Fibroblast of the aortic adventitia (primary cell): ENCODE measurements around the gene MAP1B. TPM values are rescaled to one million over a fixed set of nuclear protein-coding genes. Genes with fewer than 3 reads are reported as not detected.
A peak's percentile ranks its signal among the peaks of the same experiment; 100 is the strongest.

Experiments used
- DNase-seq: peaks from one replicate; pipeline ENCODE4 v3.0.0-alpha.2; 2010; ENCODE audit warnings: low read depth
- H3K4me3 ChIP-seq: 2 replicates; pipeline ENCODE4 v1.5.1; 2011; ENCODE audit warnings: low read depth, mild to moderate bottlenecking, control low read depth, low read length, moderate library complexity
- CTCF ChIP-seq: IDR thresholded peaks from 2 replicates; pipeline ENCODE4 v1.5.1; 2011; ENCODE audit warnings: mild to moderate bottlenecking, low read length, control low read depth, inconsistent platforms; ENCODE audit not compliant: insufficient read depth
- total RNA-seq: library from RNA; depleted of rRNA; stranded (reverse); fragments of >200 nt; gene quantifications from 2 replicates; pipeline ENCODE4 v1.2.3, GENCODE V29; 2012; ENCODE audit warnings: low replicate concordance

The MAP1B gene
- total RNA-seq, 1 donor, result 401 TPM

GRCh38 chr5:72202331-72202825, 95.1 kb downstream of the MAP1B start:
- no peak overlapping the region for H3K4me3 ChIP-seq
- DNase-seq, result no peak
- no peak for TF ChIP-seq CTCF

GRCh38 chr5:72203251-72203845, 96.1 kb downstream of the MAP1B start:
- no peak for TF ChIP-seq CTCF
- no peak for DNase-seq

GRCh38 chr5:72204946-72205345, 97.7 kb downstream of the MAP1B start:
- H3K4me3 ChIP-seq, result no peak overlapping the region
- no peak for DNase-seq
- no peak for TF ChIP-seq CTCF

More at GRCh38 chr5:72203251-72203845, 96.1 kb downstream of the MAP1B start:
- no peak overlapping the region for H3K4me3 ChIP-seq

- DNase-seq, result peak; percentile 32
- H3K4me3 ChIP-seq, result no peak overlapping the region
- TF ChIP-seq CTCF, result no peak
These were observed 98.2 kb downstream of the MAP1B start for GRCh38 chr5:72205431-72206009.

GRCh38 chr5:72206160-72206559, 98.9 kb downstream of the MAP1B start:
- no peak overlapping the region for H3K4me3 ChIP-seq
- DNase-seq, result no peak
- no peak for TF ChIP-seq CTCF

- no peak for TF ChIP-seq CTCF
- DNase-seq, result no peak
These were observed 99.7 kb downstream of the MAP1B start for GRCh38 chr5:72206994-72207393.

More at GRCh38 chr5:72206994-72207393, 99.7 kb downstream of the MAP1B start:
- no peak overlapping the region for H3K4me3 ChIP-seq
